Uterus (tissue), 2 donors: ENCODE results near the gene ABL1.
"Not testable (repeated sequence)": the region's sequence is repeated elsewhere in the genome, so short reads cannot be mapped to it uniquely, and the experiment has no call there.

Experiments
- CTCF ChIP-seq, 4 experiments: fragments of 200-600 bp in 2 of 4; fragments of 450-650 bp in 2 of 4; sonication (generic) in 2 of 4; IDR thresholded peaks; one replicate each; pipeline ENCODE4 v1.5.1; 2016 to 2019; ENCODE audit warnings: antibody characterized with exemption in 4 of 4, mild to moderate bottlenecking in 2 of 4, moderate library complexity in 1 of 4
- POLR2A ChIP-seq, 2 donors: fragments of 450-650 bp; IDR thresholded peaks; one replicate each; pipeline ENCODE4 v1.6.1; 2016; ENCODE audit warnings: antibody characterized with exemption in 2 of 2, mild to moderate bottlenecking in 1 of 2, moderate library complexity in 1 of 2

DNA sequence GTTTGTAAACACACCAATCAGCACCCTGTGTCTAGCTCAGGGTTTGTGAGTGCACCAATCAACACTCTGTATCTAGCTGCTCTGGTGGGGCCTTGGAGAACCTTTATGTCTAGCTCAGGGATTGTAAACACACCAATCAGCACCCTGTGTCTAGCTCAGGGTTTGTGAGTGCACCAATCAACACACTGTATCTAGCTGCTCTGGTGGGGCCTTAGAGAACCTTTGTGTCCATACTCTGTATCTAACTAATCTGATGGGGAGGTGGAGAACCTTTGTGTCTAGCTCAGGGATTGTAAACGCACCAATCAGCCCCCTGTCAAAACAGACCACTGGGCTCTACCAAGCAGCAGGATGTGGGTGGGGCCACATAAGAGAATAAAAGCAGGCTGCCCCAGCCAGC lies 75.6 kb downstream of the ABL1 start:
- TF ChIP-seq POLR2A, CTCF (IDR thresholded peaks at IDR 0.05): not testable (repeated sequence)
